ENCODE measurements around the gene TPGS2.
A peak's percentile ranks its signal among the peaks of the same experiment; 100 is the strongest.
"Not testable (repeated sequence)": the region's sequence is repeated elsewhere in the genome, so short reads cannot be mapped to it uniquely, and the experiment has no call there.

Gene TPGS2

GRCh38 chr18:36821681-36822080 is 7.1 kb downstream of the TPGS2 start:
- no peak for DNase-seq (ENCODE audit: low read depth)

DNA sequence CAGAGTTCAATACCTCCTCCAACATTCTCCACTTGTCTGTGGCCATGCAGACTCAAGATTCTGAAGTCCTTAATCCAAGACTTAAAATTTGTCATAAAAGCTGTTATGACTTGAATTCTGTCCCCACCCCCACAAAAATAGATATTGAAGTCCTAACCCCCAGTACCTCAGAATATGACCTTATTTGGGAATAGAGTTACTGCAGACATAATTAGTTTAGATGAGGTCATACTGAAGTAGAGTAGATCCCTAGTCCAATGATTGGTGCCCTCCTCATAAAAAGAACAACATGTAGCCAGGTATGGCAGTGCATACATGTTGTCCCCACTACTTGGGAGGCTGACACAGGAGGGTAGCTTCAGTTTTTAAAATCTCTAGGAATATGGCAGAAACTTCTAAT is 9.2 kb downstream of the TPGS2 start:
- no peak for DNase-seq (ENCODE audit: low read depth)

- no peak for DNase-seq (ENCODE audit: low read depth)
Observed at GRCh38 chr18:36818652-36819051, 10.2 kb downstream of the TPGS2 start.

GRCh38 chr18:36817039-36817438 is 11.8 kb downstream of the TPGS2 start:
- DNase-seq (ENCODE audit: low read depth) = no peak

DNA sequence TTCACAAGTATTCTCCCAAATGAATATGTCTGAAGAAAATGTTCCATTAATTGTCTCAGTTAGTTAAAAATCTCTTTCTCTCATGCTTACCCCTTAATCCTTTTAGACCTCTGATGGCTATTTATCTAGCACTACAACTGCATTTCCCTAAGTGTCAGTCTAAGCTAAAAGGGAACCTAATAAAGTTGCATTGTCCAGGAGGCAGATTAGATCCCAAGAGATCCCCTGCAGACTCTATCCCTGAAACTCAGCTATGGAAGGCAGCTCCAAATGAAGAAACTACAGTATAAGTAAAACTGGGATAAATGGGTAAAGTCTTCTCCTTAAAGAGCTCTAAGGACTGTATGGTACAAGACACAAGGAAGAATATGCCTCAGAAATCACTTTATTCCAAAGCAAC is 12.7 kb downstream of the TPGS2 start:
- not testable (repeated sequence) for DNase-seq (ENCODE audit: low read depth)

GRCh38 chr18:36814994-36815393 is 13.8 kb downstream of the TPGS2 start:
- no peak for DNase-seq (ENCODE audit: low read depth)

GRCh38 chr18:36813824-36814223 is 15.0 kb downstream of the TPGS2 start:
- no peak for DNase-seq (ENCODE audit: low read depth)

- no peak for DNase-seq (ENCODE audit: low read depth)
Observed at GRCh38 chr18:36813101-36813775, 15.6 kb downstream of the TPGS2 start.

DNA sequence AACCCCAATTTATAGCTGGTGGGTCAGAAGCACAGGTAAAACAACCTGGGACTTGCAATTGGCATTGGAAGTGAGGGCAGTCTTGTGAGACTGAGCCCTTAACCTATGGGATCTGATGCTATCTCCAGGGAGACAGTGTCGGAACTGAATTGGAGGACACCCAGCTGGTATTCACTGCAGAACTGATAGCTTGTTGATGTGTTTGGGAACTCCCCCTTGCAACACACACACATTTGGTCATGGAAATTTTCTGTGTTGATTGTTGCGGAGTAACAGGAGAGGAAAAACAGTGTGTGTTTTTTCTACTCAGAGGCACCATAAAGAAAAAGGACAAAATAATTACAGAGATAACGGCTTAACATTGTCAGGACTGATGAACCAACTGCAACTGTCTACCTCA is 16.1 kb downstream of the TPGS2 start:
- DNase-seq (ENCODE audit: low read depth) = no peak

DNA sequence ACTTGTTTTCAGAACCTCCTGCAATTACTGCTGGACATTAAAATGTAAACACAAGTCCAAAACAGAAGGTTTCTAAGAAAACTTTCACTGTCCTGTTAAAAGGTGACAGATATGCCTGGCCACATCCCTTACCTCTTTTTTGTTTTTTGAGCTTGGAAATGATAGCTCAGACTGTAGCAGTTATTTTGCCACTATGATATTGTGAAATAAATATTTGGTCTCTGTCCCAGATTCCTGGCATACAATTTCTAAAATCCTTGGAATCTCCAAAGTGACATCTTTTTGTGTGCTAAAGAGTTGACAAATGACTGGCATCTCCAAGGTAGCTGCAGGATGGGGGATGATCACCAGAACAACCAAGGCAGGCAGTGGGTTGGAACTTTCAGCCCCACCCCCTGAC is 16.8 kb downstream of the TPGS2 start:
- no peak for DNase-seq (ENCODE audit: low read depth)

DNA sequence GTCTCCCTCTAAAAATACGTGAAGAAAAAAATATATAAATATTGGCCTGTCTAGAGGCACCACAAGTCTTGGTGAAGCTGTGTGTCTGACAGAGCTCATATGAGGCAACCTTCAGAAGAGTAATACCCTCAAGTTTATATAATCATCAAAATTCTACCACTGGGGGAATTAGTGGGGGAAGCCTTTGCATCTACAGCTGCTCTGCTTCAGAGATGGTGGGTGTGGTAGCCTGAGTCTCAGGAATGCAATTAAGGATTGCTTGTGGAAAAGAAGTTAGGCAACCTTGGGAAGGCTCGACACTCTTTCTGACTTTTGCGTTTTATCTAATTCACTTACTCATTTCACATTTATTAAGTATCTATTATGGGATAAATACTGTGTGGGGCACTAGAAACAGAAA is 17.4 kb downstream of the TPGS2 start:
- peak; percentile 30 for DNase-seq (ENCODE audit: low read depth)

GRCh38 chr18:36809590-36810381 is 19.0 kb downstream of the TPGS2 start:
- peak; percentile 54 for DNase-seq (ENCODE audit: low read depth)

DNA sequence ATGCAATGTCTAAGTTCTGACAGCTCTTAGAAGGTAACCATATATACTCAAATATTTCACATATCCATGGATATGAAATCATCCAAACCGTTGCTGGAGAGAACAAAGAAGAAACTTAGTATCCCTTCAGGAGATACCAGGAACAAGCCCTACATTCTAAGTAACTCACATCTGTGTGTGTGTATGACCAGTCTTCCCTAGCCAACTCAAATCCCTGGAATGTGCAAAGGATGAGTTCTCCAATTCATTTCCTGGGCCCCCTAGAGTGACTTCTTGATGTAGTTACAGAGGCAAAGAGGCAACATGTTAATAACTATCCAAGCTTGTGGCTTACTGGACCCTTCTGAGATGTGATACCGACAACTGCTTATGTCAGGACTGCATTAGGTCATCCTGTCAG is 20.1 kb downstream of the TPGS2 start:
- peak; percentile 39 for DNase-seq (ENCODE audit: low read depth)

DNA sequence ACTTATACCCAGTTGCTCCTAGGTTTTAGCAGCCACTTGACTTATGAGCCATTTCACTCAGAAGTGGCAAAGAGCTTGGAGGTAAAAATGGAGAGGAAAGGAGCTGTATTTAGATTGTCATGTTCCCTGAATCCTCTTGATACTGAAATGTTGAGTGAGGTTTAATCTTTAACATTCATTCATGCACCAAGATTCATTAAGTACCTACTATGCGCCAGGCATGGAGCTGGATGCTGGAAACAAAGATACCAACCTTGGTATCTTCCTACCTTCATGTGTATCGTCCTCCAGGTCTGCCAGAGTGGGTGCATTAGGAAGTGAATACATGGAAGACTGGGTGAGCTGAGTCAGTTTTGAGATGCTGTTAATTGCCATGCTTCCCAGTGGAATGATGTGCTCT is 23.7 kb downstream of the TPGS2 start:
- no peak for DNase-seq (ENCODE audit: low read depth)

DNA sequence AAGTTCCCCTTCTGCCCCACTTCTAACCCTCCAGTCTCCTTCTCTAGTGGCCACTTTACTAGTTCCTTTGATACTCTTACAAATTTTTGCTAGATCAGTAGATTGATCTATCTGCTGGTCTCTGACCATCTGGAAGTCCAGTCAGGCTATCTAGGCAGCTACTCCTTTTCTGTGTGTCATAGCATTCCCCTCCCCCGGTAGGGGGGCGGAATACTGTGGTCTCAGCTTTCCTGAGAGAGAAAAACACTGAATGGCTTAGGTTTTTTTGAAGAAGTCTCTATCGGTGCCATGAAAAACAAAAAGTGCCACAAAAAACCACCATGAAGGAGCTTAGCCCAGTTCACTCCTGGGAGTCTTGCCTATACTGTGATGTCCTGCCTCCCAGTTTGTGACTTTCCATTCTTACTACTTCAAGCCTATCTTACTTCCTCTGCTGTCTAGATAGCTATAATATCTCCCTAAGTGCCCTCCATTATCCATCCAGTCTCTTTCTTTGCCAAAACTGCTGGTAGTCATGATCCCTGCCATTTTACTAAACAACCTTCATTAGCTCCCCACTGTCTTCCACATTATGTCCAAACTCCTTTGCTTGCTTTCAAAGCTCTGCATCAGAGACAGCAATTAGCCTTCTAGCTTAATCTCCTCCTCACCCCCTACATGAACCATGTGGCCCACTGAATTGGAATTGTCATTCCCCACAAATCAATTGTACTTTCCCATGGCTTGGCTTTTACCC is 29.9 kb downstream of the TPGS2 start:
- no peak for DNase-seq (ENCODE audit: low read depth)

- no peak for DNase-seq (ENCODE audit: low read depth)
Observed at GRCh38 chr18:36792634-36793283, 36.0 kb downstream of the TPGS2 start.

DNA sequence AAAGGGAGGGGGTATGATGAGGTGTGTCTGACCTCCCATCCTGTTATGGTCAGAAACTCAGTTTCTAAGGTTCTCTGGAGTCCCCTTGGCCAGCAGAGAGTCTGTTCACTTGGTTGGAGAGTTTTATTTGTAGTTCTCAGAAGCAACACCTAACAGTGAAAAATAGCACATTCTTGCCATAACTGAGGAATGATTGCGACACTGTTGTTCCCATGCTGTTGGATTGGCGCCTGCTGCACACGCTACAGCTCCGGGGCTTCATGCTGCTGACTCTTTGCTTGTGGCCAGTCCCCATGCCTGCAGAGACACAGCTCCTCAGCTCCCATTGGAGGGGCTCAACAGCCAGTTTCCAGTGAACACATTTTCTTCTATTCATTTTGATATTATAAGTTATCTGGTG is 42.1 kb downstream of the TPGS2 start:
- peak; percentile 65 for DNase-seq (ENCODE audit: low read depth)

GRCh38 chr18:36783792-36784191 is 45.0 kb downstream of the TPGS2 start:
- no peak for DNase-seq (ENCODE audit: low read depth)

- no peak for DNase-seq (ENCODE audit: low read depth)
Observed at GRCh38 chr18:36782710-36783109, 46.1 kb downstream of the TPGS2 start.

- no peak for DNase-seq (ENCODE audit: low read depth)
Observed at GRCh38 chr18:36780748-36781147, 48.1 kb downstream of the TPGS2 start.

DNA sequence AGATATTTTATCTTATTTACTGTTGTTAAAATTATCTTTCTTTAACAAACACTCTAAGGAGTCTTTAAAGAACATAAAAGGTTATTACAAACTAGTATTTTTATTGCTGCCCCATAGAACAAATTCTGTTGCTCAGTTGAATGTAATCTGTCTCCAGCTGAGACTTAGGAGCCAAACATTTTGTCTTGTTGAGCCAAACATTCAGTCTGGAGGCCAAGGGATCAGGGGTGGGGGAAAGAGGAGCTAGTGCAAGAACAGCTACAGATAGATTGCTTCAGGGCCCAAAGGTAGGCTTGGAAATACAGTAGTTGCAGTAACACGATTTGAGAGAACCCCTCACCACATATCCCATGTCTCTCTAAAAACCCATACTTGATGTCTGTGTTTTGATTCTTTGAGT is 51.2 kb downstream of the TPGS2 start:
- DNase-seq (ENCODE audit: low read depth) = no peak

DNA sequence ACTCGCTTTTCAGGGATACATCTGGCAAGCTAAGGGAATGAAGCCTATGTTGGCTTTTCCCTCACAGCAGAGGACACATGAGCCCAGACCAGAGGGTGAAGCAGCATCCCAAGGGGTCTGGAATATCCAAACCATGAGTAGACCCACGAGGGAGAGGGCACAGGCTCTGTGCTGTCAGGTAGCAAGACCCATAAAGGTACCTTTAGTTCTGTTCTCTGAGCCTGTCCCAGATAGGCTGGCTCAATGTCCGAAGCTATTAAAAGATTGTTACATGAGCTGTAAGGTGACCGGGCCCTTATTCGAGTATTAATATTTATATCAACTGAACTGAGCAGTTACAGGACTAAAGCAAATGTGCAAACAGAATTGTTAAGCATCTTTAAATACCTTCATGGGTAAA is 52.2 kb downstream of the TPGS2 start:
- DNase-seq (ENCODE audit: low read depth) = no peak

GRCh38 chr18:36775396-36775795 is 53.4 kb downstream of the TPGS2 start:
- no peak for DNase-seq (ENCODE audit: low read depth)
